Endothelial cell of umbilical vein (primary cell): ENCODE data around the gene CELF2. TPM values are rescaled to one million over a fixed set of nuclear protein-coding genes. Genes with fewer than 3 reads are reported as not detected.

Experiments used
- BruUV-seq: library from RNA; stranded (reverse); fragments of 400-500 nt; replicated peaks from 2 replicates; lab custom pipeline; 2021; lab: Mats Ljungman, UMichigan
- CTCF ChIA-PET: fragments of 300-600, 350-600 bp; sonication (Branson Sonifier 250); formaldehyde crosslinking; loops from one replicate; lab custom pipeline; 2021; ENCODE audit warnings: antibody characterized with exemption, inconsistent platforms; lab: Charles Lee
- POLR2A ChIA-PET: fragments of 300-600, 350-600 bp; sonication (Branson Sonifier 250); formaldehyde crosslinking; loops from one replicate; lab custom pipeline; 2021; ENCODE audit warnings: antibody characterized with exemption, inconsistent platforms; lab: Charles Lee
- DNase-seq: peaks from one replicate; pipeline ENCODE4 v3.0.0-alpha.2; 2011; ENCODE audit warnings: low read depth, low spot score
- FAIRE-seq: peaks from 2 replicates; lab custom pipeline; 2011; peaks lifted over from hg19 to GRCh38; lab: Jason Lieb, UNC
- H2AFZ ChIP-seq: 2 replicates; pipeline ENCODE4 v1.6.0; 2012; ENCODE audit warnings: low read depth, low read length, control low read depth, inconsistent platforms
- H3K27ac ChIP-seq: 2 replicates; pipeline ENCODE4 v1.5.1; 2011; ENCODE audit warnings: low read depth, mild to moderate bottlenecking, control low read depth, low read length, moderate library complexity; ENCODE audit not compliant: insufficient read depth
- H3K27me3 ChIP-seq, 2 experiments: 2 replicates each; pipeline versions ENCODE4 v1.6.0 to v1.6.1; 2011; ENCODE audit warnings: low read length in 2 of 2, mixed read lengths in 1 of 2; ENCODE audit not compliant: control insufficient read depth in 2 of 2, insufficient read depth in 2 of 2
- H3K36me3 ChIP-seq, 2 experiments: 2 replicates in 1 of 2; 3 replicates in 1 of 2; pipeline ENCODE4 v1.5.1; 2011; ENCODE audit warnings: low read length in 2 of 2, mild to moderate bottlenecking in 1 of 2, moderate library complexity in 1 of 2; ENCODE audit not compliant: control insufficient read depth in 2 of 2, insufficient read depth in 2 of 2; ENCODE audit errors: extremely low read depth in 1 of 2
- H3K4me1 ChIP-seq: 3 replicates; pipeline ENCODE4 v1.5.1; 2011; ENCODE audit warnings: mild to moderate bottlenecking, low read length; ENCODE audit not compliant: control insufficient read depth, insufficient read depth; ENCODE audit errors: extremely low read depth
- H3K4me2 ChIP-seq: 2 replicates; pipeline ENCODE4 v1.6.1; 2011; ENCODE audit warnings: low read length, control low read depth, mixed read lengths; ENCODE audit not compliant: insufficient read depth
- H3K4me3 ChIP-seq, 3 experiments: fragments of 200-600 bp in 1 of 3; sonication (generic), shearing (Covaris generic) in 1 of 3; replicated peaks in 1 of 3; 2 replicates each; pipeline ENCODE4 v1.5.1; 2011 to 2016; ENCODE audit warnings: control low read depth in 3 of 3, low read length in 3 of 3, mild to moderate bottlenecking in 2 of 3, inconsistent platforms in 1 of 3, low read depth in 1 of 3, moderate library complexity in 1 of 3; ENCODE audit not compliant: insufficient read depth in 1 of 3
- H3K79me2 ChIP-seq: 2 replicates; pipeline ENCODE4 v1.6.0; 2012; ENCODE audit warnings: low read length, inconsistent platforms; ENCODE audit not compliant: control insufficient read depth, insufficient read depth
- H3K9ac ChIP-seq: replicated peaks from 2 replicates; pipeline ENCODE3; 2011; ENCODE audit warnings: low read length, control low read depth; ENCODE audit not compliant: insufficient read depth; ENCODE audit errors: extremely low read depth
- H3K9me1 ChIP-seq: replicated peaks from 3 replicates; pipeline ENCODE4 v1.6.0; 2011; ENCODE audit warnings: mild to moderate bottlenecking, low read length; ENCODE audit not compliant: control insufficient read depth, insufficient read depth; ENCODE audit errors: extremely low read depth
- H3K9me3 ChIP-seq: replicated peaks from 2 replicates; pipeline ENCODE4 v1.5.1; 2012; ENCODE audit warnings: low read length, inconsistent platforms; ENCODE audit not compliant: control insufficient read depth, insufficient read depth
- H4K20me1 ChIP-seq: replicated peaks from 2 replicates; pipeline ENCODE3; 2011; ENCODE audit warnings: mild to moderate bottlenecking, low read length; ENCODE audit not compliant: control insufficient read depth, insufficient read depth; ENCODE audit errors: extremely low read depth
- EZH2 ChIP-seq: IDR thresholded peaks from 2 replicates; pipeline ENCODE4 v1.6.1; 2012; ENCODE audit warnings: borderline replicate concordance, low read depth, mild to moderate bottlenecking, moderate library complexity, low read length, inconsistent platforms; ENCODE audit not compliant: severe bottlenecking
- FOS ChIP-seq: IDR thresholded peaks from 2 replicates; pipeline ENCODE4 v1.6.1; 2011; ENCODE audit warnings: mild to moderate bottlenecking, low read length, moderate library complexity, borderline replicate concordance; ENCODE audit not compliant: insufficient read depth
- GATA2 ChIP-seq: IDR thresholded peaks from 2 replicates; pipeline ENCODE4 v1.7.0; 2011; ENCODE audit warnings: low read depth, mild to moderate bottlenecking, moderate library complexity, mixed read lengths, low read length; ENCODE audit not compliant: insufficient read length, insufficient read depth
- JUN ChIP-seq: IDR thresholded peaks from 2 replicates; pipeline ENCODE4 v1.6.1; 2011; ENCODE audit warnings: borderline replicate concordance, low read depth; ENCODE audit not compliant: insufficient read length, insufficient read depth
- MAX ChIP-seq: IDR thresholded peaks from 2 replicates; pipeline ENCODE4 v1.6.1; 2011; ENCODE audit not compliant: insufficient read depth, insufficient read length
- MYC ChIP-seq: IDR thresholded peaks from one replicate; pipeline ENCODE4 v1.6.1; 2011; ENCODE audit warnings: mild to moderate bottlenecking, low read depth, low read length
- POLR2A ChIP-seq: IDR thresholded peaks from 2 replicates; pipeline ENCODE4 v1.6.1; 2012; ENCODE audit warnings: low read depth, mild to moderate bottlenecking, control low read depth, low read length
- POLR2AphosphoS5 ChIP-seq: IDR thresholded peaks from 2 replicates; pipeline ENCODE4 v1.6.1; 2012; ENCODE audit warnings: low read depth, mild to moderate bottlenecking, control low read depth, low read length, moderate library complexity; ENCODE audit not compliant: insufficient read depth
- dilution Hi-C: fragments of 300-500 bp; cut with MboI; formaldehyde crosslinking; loops from one replicate; pipeline ENCODE4 v1.15.0; 2019; ENCODE audit warnings: low sequenced_read_pairs; ENCODE audit not compliant: extremely low pct_ligation_motif_present
- intact Hi-C: fragments of 100-400 bp; cut with micrococcal nuclease; formaldehyde crosslinking; loops from one replicate; pipeline ENCODE4 v1.10.0; 2022
- polyA plus RNA-seq, 4 experiments: library from polyadenylated mRNA; depleted of rRNA in 3 of 4; stranded (reverse) in 3 of 4; unstranded in 1 of 4; fragments of >200 nt; gene quantifications; 2 replicates each; pipeline versions ENCODE4 v1.2.1 to v1.2.3, GENCODE V29; 2011 to 2012; ENCODE audit warnings: missing spikeins in 1 of 4
- total RNA-seq: library from RNA; stranded (reverse); gene quantifications from 2 replicates; pipeline ENCODE4 v1.2.3, GENCODE V29; 2021
- TF ChIP-seq, protein P1 (sequence below), 2 donors: IDR thresholded peaks; 1 replicate in 1 of 2; 2 replicates in 1 of 2; pipeline ENCODE4 v1.5.1; 2011; ENCODE audit warnings: low read length in 2 of 2, mild to moderate bottlenecking in 2 of 2, moderate library complexity in 2 of 2, control low read depth in 1 of 2, inconsistent platforms in 1 of 2, low read depth in 1 of 2; ENCODE audit not compliant: insufficient read depth in 1 of 2; ENCODE audit errors: extremely low read depth in 1 of 2

The CELF2 gene
- total and polyA plus RNA-seq, 2 donors (not counting 3 experiments of a cell fraction or from before 2014, with no cell fraction given), result 21.6 to 42.6 TPM

DNA sequence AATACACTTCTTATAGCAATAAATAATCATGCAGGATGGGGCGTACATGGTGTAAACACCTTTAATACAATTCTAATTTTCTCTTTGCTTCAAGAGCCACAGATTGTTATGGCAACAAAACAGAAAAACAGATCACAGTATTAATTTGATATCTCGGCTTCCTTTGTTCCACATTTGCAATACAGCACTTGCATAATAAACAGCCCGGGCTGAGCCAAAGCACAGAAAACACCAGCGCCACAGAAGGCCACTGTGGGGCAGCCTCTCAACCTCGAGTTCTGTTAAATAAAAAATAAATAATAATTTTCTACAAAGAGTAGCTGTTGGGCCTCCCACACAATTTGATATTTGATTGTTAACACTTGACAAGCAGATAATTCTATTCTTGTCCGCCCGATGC lies 337.9 kb downstream of the CELF2 start:
- BruUV-seq, result no TSS peak
- Histone ChIP-seq H3K27ac (no peak overlapping the region), H3K27me3 (no peaks in the 10 kb centered on the region), H3K36me3 (no peaks in the 10 kb centered on the region), H3K9me1 (no peaks in the 10 kb centered on the region), H2AFZ (no peak overlapping the region), H3K4me1 (no peaks in the 10 kb centered on the region), H3K79me2 (no peaks in the 10 kb centered on the region), H3K9ac (no peak overlapping the region), H4K20me1 (no peaks in the 10 kb centered on the region), H3K9me3 (no peaks in the 10 kb centered on the region), H3K4me3 (no peak overlapping the region), H3K4me2 (no peak overlapping the region)
- CTCF ChIA-PET, result no interaction called here
- dilution Hi-C loops (no loop called here), intact Hi-C loops (no loop called here)
- DNase-seq, result no peak
- POLR2A ChIA-PET, result no interaction called here
- FAIRE-seq, result no peak
- TF ChIP-seq POLR2AphosphoS5 (no peak), MAX (no peak), POLR2A (no peak), MYC (no peak), GATA2 (no peak), JUN (no peak), EZH2 (no peak), FOS (no peak)
- TF ChIP-seq, protein P1, sequence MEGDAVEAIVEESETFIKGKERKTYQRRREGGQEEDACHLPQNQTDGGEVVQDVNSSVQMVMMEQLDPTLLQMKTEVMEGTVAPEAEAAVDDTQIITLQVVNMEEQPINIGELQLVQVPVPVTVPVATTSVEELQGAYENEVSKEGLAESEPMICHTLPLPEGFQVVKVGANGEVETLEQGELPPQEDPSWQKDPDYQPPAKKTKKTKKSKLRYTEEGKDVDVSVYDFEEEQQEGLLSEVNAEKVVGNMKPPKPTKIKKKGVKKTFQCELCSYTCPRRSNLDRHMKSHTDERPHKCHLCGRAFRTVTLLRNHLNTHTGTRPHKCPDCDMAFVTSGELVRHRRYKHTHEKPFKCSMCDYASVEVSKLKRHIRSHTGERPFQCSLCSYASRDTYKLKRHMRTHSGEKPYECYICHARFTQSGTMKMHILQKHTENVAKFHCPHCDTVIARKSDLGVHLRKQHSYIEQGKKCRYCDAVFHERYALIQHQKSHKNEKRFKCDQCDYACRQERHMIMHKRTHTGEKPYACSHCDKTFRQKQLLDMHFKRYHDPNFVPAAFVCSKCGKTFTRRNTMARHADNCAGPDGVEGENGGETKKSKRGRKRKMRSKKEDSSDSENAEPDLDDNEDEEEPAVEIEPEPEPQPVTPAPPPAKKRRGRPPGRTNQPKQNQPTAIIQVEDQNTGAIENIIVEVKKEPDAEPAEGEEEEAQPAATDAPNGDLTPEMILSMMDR (IDR thresholded peaks at IDR 0.05; ENCODE audit: extremely low read depth in 1 of 2, insufficient read depth in 1 of 2, low read depth in 1 of 2, low read length in 2 of 2), result no peak
